Stomach (tissue), 9 donors: Measurements from ENCODE around the gene IL4I1. TPM values are rescaled to one million over a fixed set of nuclear protein-coding genes. Genes with fewer than 3 reads are reported as not detected.

Experiments used
- DNase-seq, 2 donors: peaks; one replicate each; pipeline versions ENCODE4 v3.0.0 to v3.0.0-alpha.2; 2013 to 2019
- H3K27ac ChIP-seq, 5 donors: fragments of 200-600 bp in 4 of 5; sonication (generic) in 4 of 5; one replicate each; pipeline ENCODE4 v1.5.1; 2013 to 2019; ENCODE audit warnings: mild to moderate bottlenecking in 1 of 5, moderate library complexity in 1 of 5
- H3K27me3 ChIP-seq, 3 donors: fragments of 200-600 bp; sonication (generic); one replicate each; pipeline ENCODE4 v1.5.1; 2017 to 2019; ENCODE audit warnings: mixed run types in 1 of 3
- H3K36me3 ChIP-seq, 4 donors: fragments of 200-600 bp; sonication (generic); 1 replicate in 3 of 4; 2 replicates in 1 of 4; pipeline ENCODE4 v1.5.1; 2016 to 2019
- H3K4me1 ChIP-seq, 4 donors: fragments of 200-600 bp; sonication (generic); one replicate each; pipeline ENCODE4 v1.5.1; 2016 to 2019
- H3K4me3 ChIP-seq, 4 donors: fragments of 200-600 bp; sonication (generic) in 3 of 4; one replicate each; pipeline ENCODE4 v1.5.1; 2016 to 2019; ENCODE audit warnings: mild to moderate bottlenecking in 1 of 4
- H3K9me3 ChIP-seq, 4 donors: fragments of 200-600 bp; sonication (generic); one replicate each; pipeline ENCODE4 v1.5.1; 2016 to 2019
- EP300 ChIP-seq: sonication (generic); formaldehyde crosslinking; IDR thresholded peaks from one replicate; pipeline ENCODE4 v1.6.1; 2017; ENCODE audit warnings: antibody characterized with exemption
- POLR2A ChIP-seq, 4 donors: fragments of 450-650 bp; IDR thresholded peaks; one replicate each; pipeline ENCODE4 v1.6.1; 2016; ENCODE audit warnings: antibody characterized with exemption in 4 of 4, control low read depth in 2 of 4, mild to moderate bottlenecking in 1 of 4, moderate library complexity in 1 of 4
- POLR2AphosphoS5 ChIP-seq, 3 donors: sonication (generic); formaldehyde crosslinking; IDR thresholded peaks; one replicate each; pipeline ENCODE4 v1.6.1; 2016; ENCODE audit warnings: antibody characterized with exemption in 3 of 3
- WGBS, 5 donors: extraction: QIAGEN DNeasy Blood & Tissue Kit in 3 of 5; methylation state at CpG; one replicate each; pipeline versions ENCODE4 v1.1.5 to v1.1.7; 2013 to 2018; 5-methylcytosine and 5-hydroxymethylcytosine counted together
- intact Hi-C: fragments of 100-400 bp; cut with DNase I; formaldehyde crosslinking; loops from one replicate; pipeline ENCODE4 v1.15.1; 2023; ENCODE audit warnings: low total_unique reads
- polyA plus RNA-seq, 3 donors: library from polyadenylated mRNA; stranded (reverse); fragments of 200-250 nt; gene quantifications; one replicate each; pipeline ENCODE4 v1.2.3, GENCODE V29; 2013
- total RNA-seq, 5 donors: library from RNA; depleted of rRNA; stranded (reverse); fragments of >200 nt; gene quantifications; one replicate each; pipeline versions ENCODE4 v1.1.0 to v1.2.3, GENCODE V29; 2014 to 2016
- TF ChIP-seq, protein P1 (sequence below), 7 experiments: fragments of 450-650 bp in 4 of 7; fragments of 200-600 bp in 3 of 7; sonication (generic) in 3 of 7; IDR thresholded peaks; one replicate each; pipeline ENCODE4 v1.5.1; 2016 to 2019; ENCODE audit warnings: antibody characterized with exemption in 7 of 7, control low read depth in 2 of 7, mild to moderate bottlenecking in 1 of 7
- donor health status: healthy with polysubstance abuse.
- donor health status: Bipolar disorder and iron deficiency.
- donor health status: healthy.

The IL4I1 gene
- total and polyA plus RNA-seq, 8 donors = 0.45 to 1.1 (median 0.66) TPM; not detected in 2

DNA sequence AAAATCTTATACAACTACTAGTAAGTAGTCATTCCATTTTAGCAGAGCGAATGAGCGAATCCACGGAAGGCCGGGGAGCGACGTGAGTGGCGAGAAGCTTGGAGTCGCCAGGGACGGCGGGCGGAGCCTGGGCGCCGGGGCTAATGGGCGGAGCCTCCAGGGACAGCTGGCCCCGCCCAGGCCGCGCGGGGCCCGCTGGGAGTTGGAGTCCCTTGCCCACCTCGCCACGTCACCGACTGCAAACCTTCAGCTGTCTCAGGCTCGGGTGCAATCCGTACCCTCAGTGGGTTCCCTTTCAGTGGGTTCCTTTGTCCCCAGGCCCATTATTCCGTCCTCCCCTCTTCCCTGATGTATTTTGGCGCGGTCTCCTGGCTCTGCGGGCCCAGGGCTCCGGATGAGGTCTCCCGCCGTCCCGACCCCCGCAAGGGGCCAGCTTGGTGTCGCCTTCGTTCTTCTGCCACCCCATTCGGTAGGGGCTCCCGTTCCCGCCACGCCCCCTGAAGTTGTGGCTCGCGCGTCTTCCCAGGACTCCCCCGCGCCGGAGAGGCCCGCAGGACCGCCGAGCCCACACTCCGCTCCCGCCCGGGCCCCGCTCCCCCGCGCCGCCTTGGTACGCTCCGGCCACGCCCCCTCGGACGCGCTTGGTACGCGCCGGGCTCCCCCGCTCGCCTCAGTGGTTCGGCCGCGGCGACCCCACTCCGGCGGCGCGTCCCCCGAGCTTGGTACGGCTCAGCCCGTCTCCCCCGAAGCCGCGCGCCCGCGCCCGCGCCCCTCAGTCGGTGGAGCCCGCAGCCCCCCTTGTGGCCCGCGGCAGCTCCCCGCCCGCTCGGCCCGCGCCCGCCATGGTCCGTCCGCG lies 46.0 kb downstream of the IL4I1 start, which contains the start of gene PTOV1:
PTOV1 (plus strand) TSS at position 673 of the 856 bp plus-strand sequence.
- TF ChIP-seq POLR2AphosphoS5 (IDR thresholded peaks at IDR 0.05) = peak; percentile 83 to 91 (median 84)
- TF ChIP-seq, protein P1, sequence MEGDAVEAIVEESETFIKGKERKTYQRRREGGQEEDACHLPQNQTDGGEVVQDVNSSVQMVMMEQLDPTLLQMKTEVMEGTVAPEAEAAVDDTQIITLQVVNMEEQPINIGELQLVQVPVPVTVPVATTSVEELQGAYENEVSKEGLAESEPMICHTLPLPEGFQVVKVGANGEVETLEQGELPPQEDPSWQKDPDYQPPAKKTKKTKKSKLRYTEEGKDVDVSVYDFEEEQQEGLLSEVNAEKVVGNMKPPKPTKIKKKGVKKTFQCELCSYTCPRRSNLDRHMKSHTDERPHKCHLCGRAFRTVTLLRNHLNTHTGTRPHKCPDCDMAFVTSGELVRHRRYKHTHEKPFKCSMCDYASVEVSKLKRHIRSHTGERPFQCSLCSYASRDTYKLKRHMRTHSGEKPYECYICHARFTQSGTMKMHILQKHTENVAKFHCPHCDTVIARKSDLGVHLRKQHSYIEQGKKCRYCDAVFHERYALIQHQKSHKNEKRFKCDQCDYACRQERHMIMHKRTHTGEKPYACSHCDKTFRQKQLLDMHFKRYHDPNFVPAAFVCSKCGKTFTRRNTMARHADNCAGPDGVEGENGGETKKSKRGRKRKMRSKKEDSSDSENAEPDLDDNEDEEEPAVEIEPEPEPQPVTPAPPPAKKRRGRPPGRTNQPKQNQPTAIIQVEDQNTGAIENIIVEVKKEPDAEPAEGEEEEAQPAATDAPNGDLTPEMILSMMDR (IDR thresholded peaks at IDR 0.05) = no peak
- Histone ChIP-seq H3K27me3 (no peaks in the 10 kb centered on the region), H3K27ac (peak within 1 kb of the TSS; percentile 98 to 100 (median 100)), H3K36me3 (peaks cover 12 to 18% (median 16%) of the 10 kb centered on the region in 4 donors), H3K4me3 (peak within 1 kb of the TSS; percentile 97 to 99 (median 97)), H3K9me3 (no peaks in the 10 kb centered on the region), H3K4me1 (peaks cover 15 to 57% (median 44%) of the 10 kb centered on the region in 4 donors)
- peak; percentile 94 to 96 for DNase-seq
- 0 to 4% (median 1%) methylated on average over 40 to 97 of the region's 98 CpGs for WGBS, 5 donors
- intact Hi-C loops = no loop called here

DNA sequence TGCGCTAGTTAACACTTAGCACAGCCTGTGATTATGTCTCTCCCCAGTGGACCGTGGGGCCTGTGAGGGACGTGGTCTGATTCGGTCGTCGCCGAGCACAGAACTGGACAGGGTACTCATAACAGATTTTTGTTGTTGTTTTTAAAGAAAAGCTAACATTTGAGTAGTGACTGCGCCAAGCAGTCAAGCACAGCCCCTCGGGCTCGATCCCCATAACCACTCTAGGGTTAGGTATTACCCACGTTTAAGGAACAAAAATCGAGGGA lies 46.5 kb downstream of the IL4I1 start:
- no peaks in the 10 kb centered on the region for H3K27me3 ChIP-seq
- DNase-seq = no peak
- peaks cover 7 to 12% (median 11%) of the 10 kb centered on the region in 4 donors for H3K36me3 ChIP-seq
- 53 to 58% (median 54%) methylated on average over 12 of the region's 12 CpGs for WGBS, 5 donors
- H3K4me1 ChIP-seq = peaks cover 15 to 55% (median 44%) of the 10 kb centered on the region in 4 donors
- peak overlapping the region; percentile 97 to 99 (median 97) for H3K4me3 ChIP-seq
- peak overlapping the region; percentile 98 to 100 (median 100) for H3K27ac ChIP-seq
- H3K9me3 ChIP-seq = no peaks in the 10 kb centered on the region
- intact Hi-C loops = no loop called here
- TF ChIP-seq POLR2A (IDR thresholded peaks at IDR 0.05) (no peak), EP300 (no peak), POLR2AphosphoS5 (IDR thresholded peaks at IDR 0.05) (no peak)
- TF ChIP-seq, protein P1 (IDR thresholded peaks at IDR 0.05) = no peak

DNA sequence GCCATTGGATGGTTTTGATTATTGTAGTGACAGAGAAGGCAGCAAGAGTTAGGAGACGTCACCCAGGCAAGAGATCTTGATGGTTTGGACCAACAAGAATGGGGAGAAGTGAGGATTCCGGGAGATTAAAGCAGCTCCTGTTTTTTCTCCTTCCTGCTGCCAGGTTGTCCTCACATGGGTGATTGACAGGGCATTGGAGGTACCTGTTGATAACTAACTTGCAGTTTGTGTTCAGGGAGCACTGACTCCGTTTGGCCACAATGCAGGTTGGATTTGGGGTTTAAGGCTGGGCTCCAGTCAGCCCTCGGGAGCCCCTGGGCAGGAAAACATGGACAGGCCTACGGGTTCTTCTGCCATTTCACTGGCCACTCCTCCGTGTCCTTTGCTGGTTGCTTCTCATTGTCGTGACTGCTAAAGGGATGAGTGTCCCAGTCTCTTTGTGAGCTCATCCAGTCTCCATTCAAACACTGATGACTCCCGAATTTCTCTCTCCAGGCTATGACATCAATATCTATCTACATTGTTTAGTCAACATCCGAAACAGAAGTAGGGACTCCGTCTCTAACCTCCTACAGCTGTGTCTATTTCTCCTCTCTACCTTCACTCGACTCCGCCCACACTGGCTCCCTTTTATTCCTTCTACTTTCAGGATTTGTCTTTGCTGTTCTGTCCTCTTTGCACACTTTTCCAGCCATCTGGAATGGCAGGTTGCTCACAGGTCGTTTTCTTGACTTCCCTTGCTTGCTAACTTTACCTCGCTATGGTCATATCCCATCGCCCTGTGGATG lies 47.1 kb downstream of the IL4I1 start:
- H3K27ac ChIP-seq = peak overlapping the region in 4 of 5 donors; percentile 98 to 100 (median 100)
- no peaks in the 10 kb centered on the region for H3K9me3 ChIP-seq
- no peak for DNase-seq
- H3K36me3 ChIP-seq = peaks cover 2 to 7% (median 5%) of the 10 kb centered on the region in 4 donors
- H3K4me3 ChIP-seq = peak overlapping the region; percentile 97 to 99 (median 97)
- intact Hi-C loops = no loop called here
- TF ChIP-seq, protein P1 (IDR thresholded peaks at IDR 0.05) = no peak
- TF ChIP-seq POLR2A (IDR thresholded peaks at IDR 0.05) (no peak), POLR2AphosphoS5 (IDR thresholded peaks at IDR 0.05) (no peak), EP300 (no peak)
- 86 to 92% (median 90%) methylated on average over 15 of the region's 15 CpGs for WGBS, 5 donors
- H3K27me3 ChIP-seq = no peaks in the 10 kb centered on the region
- H3K4me1 ChIP-seq = peaks cover 15 to 53% (median 38%) of the 10 kb centered on the region in 4 donors

DNA sequence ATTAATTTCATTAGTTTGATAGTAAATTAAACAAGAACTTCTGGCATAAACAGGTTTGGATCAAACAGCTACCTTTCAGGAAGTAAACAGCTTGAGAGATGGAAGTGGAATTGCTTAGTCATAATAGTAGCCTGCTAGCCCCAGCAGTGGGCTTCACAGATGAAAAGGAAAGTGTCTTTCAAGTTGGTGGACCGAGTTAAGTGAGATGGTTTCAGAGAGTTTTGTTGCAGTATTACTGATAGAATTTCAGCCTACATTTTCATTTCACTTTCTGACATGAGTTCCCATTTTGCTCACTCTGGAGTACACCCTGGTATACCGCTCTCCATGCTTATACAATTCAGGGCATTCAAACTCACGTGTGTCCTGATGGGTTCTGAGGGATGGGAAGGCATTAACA lies 47.7 kb downstream of the IL4I1 start:
- intact Hi-C loops = no loop called here
- Histone ChIP-seq H3K4me3 (no peak overlapping the region), H3K9me3 (no peaks in the 10 kb centered on the region), H3K4me1 (peaks cover 15 to 46% (median 32%) of the 10 kb centered on the region in 4 donors), H3K27me3 (no peaks in the 10 kb centered on the region), H3K36me3 (peaks cover 0 to under 1% (median 0%) of the 10 kb centered on the region in 4 donors), H3K27ac (no peak overlapping the region)
- TF ChIP-seq POLR2A (IDR thresholded peaks at IDR 0.05) = no peak
- TF ChIP-seq POLR2AphosphoS5 (IDR thresholded peaks at IDR 0.05) = no peak
- TF ChIP-seq, protein P1 (IDR thresholded peaks at IDR 0.05) = no peak
- TF ChIP-seq EP300 = no peak
- WGBS, 5 donors = 75 to 87% (median 83%) methylated on average over 3 of the region's 3 CpGs
- DNase-seq = no peak
